Measurements from ENCODE around the gene CHSY1.

CHSY1 gene

DNA sequence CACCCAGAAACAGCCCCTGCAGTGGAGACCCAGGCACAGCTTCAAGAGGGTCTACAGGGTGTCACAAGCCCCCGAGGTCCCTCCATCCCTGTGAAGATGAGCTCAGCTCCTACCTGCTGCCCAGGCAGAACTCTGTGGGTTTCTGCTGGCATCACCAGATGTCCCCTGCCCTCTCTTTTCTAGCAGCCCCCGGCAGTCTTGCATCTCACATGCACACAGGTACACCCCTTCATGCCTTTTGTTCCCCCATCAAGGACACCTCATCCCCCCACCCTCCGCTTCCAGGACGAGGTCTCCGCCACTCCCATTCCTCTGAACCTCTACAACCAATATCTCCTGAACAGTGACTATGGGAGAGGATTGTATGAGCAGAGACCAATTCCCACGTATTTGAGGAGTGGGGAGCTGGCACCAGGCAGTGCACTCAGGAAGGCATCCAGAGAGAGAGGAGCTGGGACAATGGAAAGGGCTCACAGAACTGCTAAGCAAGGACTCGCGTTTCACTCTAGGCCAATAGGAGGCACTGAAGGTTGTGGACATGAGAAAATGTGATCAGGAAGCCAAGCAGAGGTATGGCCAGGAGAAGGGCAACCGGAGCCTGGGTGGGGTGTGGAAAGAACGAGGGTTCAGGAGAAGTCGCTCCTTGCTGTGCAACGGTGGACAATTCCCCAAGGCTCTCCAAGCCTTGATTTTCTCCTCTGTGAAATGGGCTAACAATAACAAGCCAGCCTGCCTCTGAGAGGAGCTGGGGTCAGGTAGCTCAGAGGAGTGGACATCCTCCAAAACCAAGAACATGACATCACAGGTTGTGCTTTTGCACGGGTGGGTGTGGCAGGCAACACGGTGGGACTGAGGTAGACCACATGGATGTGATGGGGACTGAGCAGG is 115.2 kb downstream of the CHSY1 start:
- TF ChIP-seq, protein P1, sequence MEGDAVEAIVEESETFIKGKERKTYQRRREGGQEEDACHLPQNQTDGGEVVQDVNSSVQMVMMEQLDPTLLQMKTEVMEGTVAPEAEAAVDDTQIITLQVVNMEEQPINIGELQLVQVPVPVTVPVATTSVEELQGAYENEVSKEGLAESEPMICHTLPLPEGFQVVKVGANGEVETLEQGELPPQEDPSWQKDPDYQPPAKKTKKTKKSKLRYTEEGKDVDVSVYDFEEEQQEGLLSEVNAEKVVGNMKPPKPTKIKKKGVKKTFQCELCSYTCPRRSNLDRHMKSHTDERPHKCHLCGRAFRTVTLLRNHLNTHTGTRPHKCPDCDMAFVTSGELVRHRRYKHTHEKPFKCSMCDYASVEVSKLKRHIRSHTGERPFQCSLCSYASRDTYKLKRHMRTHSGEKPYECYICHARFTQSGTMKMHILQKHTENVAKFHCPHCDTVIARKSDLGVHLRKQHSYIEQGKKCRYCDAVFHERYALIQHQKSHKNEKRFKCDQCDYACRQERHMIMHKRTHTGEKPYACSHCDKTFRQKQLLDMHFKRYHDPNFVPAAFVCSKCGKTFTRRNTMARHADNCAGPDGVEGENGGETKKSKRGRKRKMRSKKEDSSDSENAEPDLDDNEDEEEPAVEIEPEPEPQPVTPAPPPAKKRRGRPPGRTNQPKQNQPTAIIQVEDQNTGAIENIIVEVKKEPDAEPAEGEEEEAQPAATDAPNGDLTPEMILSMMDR (conservative IDR thresholded peaks at IDR 0.05; ENCODE audit: low read depth, low read length) = no peak
- H3K4me3 ChIP-seq (ENCODE audit: low read depth, low read length) = no peak overlapping the region
- DNase-seq (ENCODE audit: low read depth) = no peak

GRCh38 chr15:101135532-101136166 is 116.2 kb downstream of the CHSY1 start:
- no peak overlapping the region for H3K4me3 ChIP-seq (ENCODE audit: low read depth, low read length)
- TF ChIP-seq, protein P1 (conservative IDR thresholded peaks at IDR 0.05; ENCODE audit: low read depth, low read length) = no peak
- DNase-seq (ENCODE audit: low read depth) = no peak

DNA sequence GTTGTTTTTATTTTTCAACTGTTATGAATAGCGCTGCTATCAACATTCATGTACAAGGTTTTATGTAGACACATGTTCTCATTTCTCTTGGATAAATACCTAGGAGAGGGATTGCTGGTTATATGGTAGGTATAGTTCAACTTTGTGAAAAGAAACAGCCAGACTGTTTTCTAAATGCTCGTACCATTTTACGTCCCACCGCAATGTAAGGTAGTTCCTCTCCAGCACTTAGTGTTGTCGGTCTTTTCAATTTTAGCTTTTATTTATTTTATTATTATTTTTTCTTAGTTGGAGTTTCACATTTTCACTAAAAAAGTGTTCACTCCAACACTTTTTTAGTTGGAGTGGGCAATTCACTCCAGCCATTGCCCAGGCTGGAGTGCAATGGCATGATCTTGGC is 117.1 kb downstream of the CHSY1 start:
- DNase-seq (ENCODE audit: low read depth) = no peak
- TF ChIP-seq, protein P1 (conservative IDR thresholded peaks at IDR 0.05; ENCODE audit: low read depth, low read length) = no peak
- H3K4me3 ChIP-seq (ENCODE audit: low read depth, low read length) = no peak overlapping the region

DNA sequence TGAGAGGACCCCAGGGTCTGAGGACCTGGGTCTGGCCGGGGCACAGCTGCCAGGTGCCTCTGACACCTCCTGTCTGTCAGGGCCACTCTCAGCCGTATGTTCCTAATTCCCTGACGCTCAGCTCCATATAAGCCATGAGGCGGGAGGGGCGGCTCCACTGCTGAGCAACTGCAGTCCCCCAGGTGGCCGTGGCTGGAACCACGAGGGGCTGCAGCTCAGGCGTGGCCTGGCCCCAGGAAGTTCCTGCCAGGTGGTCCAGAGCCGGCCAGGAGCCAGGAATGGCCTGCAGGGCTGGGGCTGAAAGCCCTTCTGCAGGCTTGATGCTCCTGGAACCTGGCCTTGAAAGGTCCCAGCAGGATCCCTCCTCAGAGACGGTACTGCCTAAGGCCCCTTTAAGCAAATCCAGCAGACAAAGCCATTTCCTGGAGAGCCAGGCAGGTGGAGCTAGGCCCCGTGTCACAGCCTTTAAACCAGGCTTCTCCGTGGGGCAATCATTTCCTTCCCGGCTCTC is 118.0 kb downstream of the CHSY1 start:
- TF ChIP-seq, protein P1 (conservative IDR thresholded peaks at IDR 0.05; ENCODE audit: low read depth, low read length) = no peak
- no peak overlapping the region for H3K4me3 ChIP-seq (ENCODE audit: low read depth, low read length)
- DNase-seq (ENCODE audit: low read depth) = no peak

DNA sequence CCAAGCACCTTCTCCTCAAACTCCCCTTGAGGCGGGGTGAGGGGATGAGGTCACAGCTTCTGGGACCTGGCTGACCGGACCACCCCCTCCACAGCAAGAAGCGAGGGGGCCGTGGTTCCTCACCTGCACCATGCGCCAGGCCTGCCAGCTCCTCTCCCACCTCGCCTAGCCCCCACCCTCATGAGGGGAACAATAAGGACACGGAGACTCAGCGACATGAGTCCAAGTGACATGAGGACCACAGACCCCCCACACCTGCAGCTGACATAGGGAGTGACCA is 118.7 kb downstream of the CHSY1 start:
- no peak overlapping the region for H3K4me3 ChIP-seq (ENCODE audit: low read depth, low read length)
- TF ChIP-seq, protein P1 (conservative IDR thresholded peaks at IDR 0.05; ENCODE audit: low read depth, low read length) = no peak
- no peak for DNase-seq (ENCODE audit: low read depth)

- H3K4me3 ChIP-seq (ENCODE audit: low read depth, low read length) = no peak overlapping the region
- TF ChIP-seq, protein P1 (conservative IDR thresholded peaks at IDR 0.05; ENCODE audit: low read depth, low read length) = no peak
- no peak for DNase-seq (ENCODE audit: low read depth)
These were observed 119.3 kb downstream of the CHSY1 start for GRCh38 chr15:101132390-101133180.
